Natural killer cell (primary cell): ENCODE measurements around the gene LRRC42. TPM values are rescaled to one million over a fixed set of nuclear protein-coding genes. Genes with fewer than 3 reads are reported as not detected.
A peak's percentile ranks its signal among the peaks of the same experiment; 100 is the strongest.

Experiments used
- ATAC-seq, 3 donors: fragments of 150-1000 bp in 2 of 3; fragments of 200-7000 bp in 1 of 3; cut with Tn5 transposase; 1 replicate in 1 of 3; 2 replicates in 2 of 3; pipeline ENCODE4 v1.10.0; 2021; ENCODE audit warnings: mild to moderate bottlenecking in 2 of 3, moderate library complexity in 2 of 3
- DNase-seq, 2 donors: peaks; one replicate each; pipeline versions ENCODE4 v3.0.0 to v3.0.0-alpha.2; 2013 to 2021; ENCODE audit warnings: mixed read lengths in 1 of 2
- H3K27ac ChIP-seq: one replicate; pipeline ENCODE4 v1.5.1; 2013; ENCODE audit warnings: mild to moderate bottlenecking, low read length
- H3K27me3 ChIP-seq: one replicate; pipeline ENCODE4 v1.6.1; 2013; ENCODE audit warnings: low read length; ENCODE audit not compliant: control insufficient read depth, insufficient read depth
- H3K36me3 ChIP-seq: one replicate; pipeline ENCODE4 v1.6.1; 2013; ENCODE audit warnings: low read length; ENCODE audit not compliant: control insufficient read depth, insufficient read depth
- H3K4me1 ChIP-seq: one replicate; pipeline ENCODE4 v1.6.1; 2013; ENCODE audit warnings: low read length; ENCODE audit not compliant: control insufficient read depth, insufficient read depth
- H3K4me3 ChIP-seq: one replicate; pipeline ENCODE4 v1.5.1; 2013; ENCODE audit warnings: low read length
- H3K9me3 ChIP-seq: one replicate; pipeline ENCODE4 v1.6.1; 2013; ENCODE audit warnings: low read length; ENCODE audit not compliant: control insufficient read depth, insufficient read depth
- H3K27ac Mint-ChIP-seq, 2 donors: one replicate each; pipeline ENCODE4 v1.8.0; 2022; ENCODE audit warnings: mild to moderate bottlenecking in 2 of 2, mixed read lengths in 2 of 2, moderate library complexity in 1 of 2
- H3K27me3 Mint-ChIP-seq, 2 donors: one replicate each; pipeline ENCODE4 v1.8.0; 2022; ENCODE audit warnings: low read depth in 2 of 2, mixed read lengths in 2 of 2
- H3K36me3 Mint-ChIP-seq: one replicate; pipeline ENCODE4 v1.8.0; 2022; ENCODE audit warnings: mixed read lengths
- H3K4me1 Mint-ChIP-seq, 2 donors: one replicate each; pipeline ENCODE4 v1.8.0; 2022; ENCODE audit warnings: mixed read lengths in 2 of 2
- H3K4me3 Mint-ChIP-seq: one replicate; pipeline ENCODE4 v1.8.0; 2022; ENCODE audit warnings: mild to moderate bottlenecking, moderate library complexity, mixed read lengths
- H3K9me3 Mint-ChIP-seq, 2 donors: one replicate each; pipeline ENCODE4 v1.8.0; 2022; ENCODE audit warnings: mixed read lengths in 2 of 2
- WGBS: methylation state at CpG from one replicate; pipeline ENCODE4 v1.1.7; 2013; ENCODE audit warnings: missing lambda C conversion rate; ENCODE audit not compliant: insufficient coverage; 5-methylcytosine and 5-hydroxymethylcytosine counted together
- intact Hi-C: fragments of 100-400 bp; cut with micrococcal nuclease; formaldehyde crosslinking; loops from one replicate; pipeline ENCODE4 v1.14.2; 2022
- total RNA-seq, 4 donors: library from RNA; stranded (reverse); fragments of 120-200 nt in 1 of 4; gene quantifications; one replicate each; pipeline versions ENCODE4 v1.2.3 to v1.2.4, GENCODE V29; 2013 to 2022
- TF ChIP-seq, protein P1 (sequence below): fragments of 200-600 bp; IDR thresholded peaks from one replicate; pipeline ENCODE4 v1.8.0; 2022; ENCODE audit warnings: antibody characterized with exemption

LRRC42 gene
- total RNA-seq, 3 donors from 2014 or later (not counting 1 experiment from before 2014, with no cell fraction given) = 8.9 to 11.1 (median 10.0) TPM

DNA sequence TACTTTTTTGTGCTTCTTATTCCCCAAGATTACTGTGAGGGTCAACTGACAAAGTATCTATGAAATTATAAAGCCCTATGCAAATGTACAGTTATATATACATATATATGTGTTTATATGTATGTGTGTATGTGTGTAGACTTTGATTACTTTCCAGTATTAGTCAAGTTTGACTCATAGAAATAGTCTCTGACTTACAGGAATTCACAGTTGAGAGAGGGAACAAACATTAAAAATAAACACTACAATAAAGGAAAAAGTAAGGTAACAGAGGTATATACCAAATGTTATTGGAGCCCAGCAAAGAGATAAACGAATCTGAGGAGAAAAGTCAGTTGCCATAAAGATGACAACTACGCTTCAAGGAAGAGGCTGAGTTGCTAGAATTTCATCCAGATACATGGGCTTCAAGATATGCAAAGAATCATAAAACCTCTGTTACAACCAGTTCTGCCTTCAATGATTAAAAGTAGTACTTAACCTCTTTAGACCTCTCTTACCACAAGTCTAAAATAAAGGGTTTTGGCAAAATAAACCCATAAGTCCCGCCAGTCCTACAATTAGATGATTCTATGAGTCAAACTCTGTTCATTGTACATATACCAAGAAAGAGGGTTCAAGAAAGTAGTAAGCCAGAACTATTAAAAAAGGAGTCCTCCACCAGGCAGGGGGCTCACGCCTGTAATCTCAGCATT is 7.9 kb upstream of the LRRC42 start:
- Mint-ChIP-seq H3K27me3 (no peaks in the 10 kb centered on the region), H3K4me3 (no peak overlapping the region), H3K27ac (peak overlapping the region in 1 of 2 donors; percentile 59), H3K4me1 (peaks cover 28 to 30% of the 10 kb centered on the region in 2 donors), H3K9me3 (peaks cover 0 to 1% of the 10 kb centered on the region in 2 donors), H3K36me3 (peaks cover 15% of the 10 kb centered on the region)
- Histone ChIP-seq H3K9me3 (peaks cover 8% of the 10 kb centered on the region), H3K36me3 (peaks cover 21% of the 10 kb centered on the region), H3K4me3 (no peak overlapping the region), H3K4me1 (no peaks in the 10 kb centered on the region), H3K27me3 (no peaks in the 10 kb centered on the region), H3K27ac (no peak overlapping the region)
- DNase-seq = no peak
- TF ChIP-seq, protein P1, sequence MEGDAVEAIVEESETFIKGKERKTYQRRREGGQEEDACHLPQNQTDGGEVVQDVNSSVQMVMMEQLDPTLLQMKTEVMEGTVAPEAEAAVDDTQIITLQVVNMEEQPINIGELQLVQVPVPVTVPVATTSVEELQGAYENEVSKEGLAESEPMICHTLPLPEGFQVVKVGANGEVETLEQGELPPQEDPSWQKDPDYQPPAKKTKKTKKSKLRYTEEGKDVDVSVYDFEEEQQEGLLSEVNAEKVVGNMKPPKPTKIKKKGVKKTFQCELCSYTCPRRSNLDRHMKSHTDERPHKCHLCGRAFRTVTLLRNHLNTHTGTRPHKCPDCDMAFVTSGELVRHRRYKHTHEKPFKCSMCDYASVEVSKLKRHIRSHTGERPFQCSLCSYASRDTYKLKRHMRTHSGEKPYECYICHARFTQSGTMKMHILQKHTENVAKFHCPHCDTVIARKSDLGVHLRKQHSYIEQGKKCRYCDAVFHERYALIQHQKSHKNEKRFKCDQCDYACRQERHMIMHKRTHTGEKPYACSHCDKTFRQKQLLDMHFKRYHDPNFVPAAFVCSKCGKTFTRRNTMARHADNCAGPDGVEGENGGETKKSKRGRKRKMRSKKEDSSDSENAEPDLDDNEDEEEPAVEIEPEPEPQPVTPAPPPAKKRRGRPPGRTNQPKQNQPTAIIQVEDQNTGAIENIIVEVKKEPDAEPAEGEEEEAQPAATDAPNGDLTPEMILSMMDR = no peak
- intact Hi-C loops = no loop called here
- ATAC-seq = no peak
- WGBS = 98% methylated on average over 4 of the region's 4 CpGs

DNA sequence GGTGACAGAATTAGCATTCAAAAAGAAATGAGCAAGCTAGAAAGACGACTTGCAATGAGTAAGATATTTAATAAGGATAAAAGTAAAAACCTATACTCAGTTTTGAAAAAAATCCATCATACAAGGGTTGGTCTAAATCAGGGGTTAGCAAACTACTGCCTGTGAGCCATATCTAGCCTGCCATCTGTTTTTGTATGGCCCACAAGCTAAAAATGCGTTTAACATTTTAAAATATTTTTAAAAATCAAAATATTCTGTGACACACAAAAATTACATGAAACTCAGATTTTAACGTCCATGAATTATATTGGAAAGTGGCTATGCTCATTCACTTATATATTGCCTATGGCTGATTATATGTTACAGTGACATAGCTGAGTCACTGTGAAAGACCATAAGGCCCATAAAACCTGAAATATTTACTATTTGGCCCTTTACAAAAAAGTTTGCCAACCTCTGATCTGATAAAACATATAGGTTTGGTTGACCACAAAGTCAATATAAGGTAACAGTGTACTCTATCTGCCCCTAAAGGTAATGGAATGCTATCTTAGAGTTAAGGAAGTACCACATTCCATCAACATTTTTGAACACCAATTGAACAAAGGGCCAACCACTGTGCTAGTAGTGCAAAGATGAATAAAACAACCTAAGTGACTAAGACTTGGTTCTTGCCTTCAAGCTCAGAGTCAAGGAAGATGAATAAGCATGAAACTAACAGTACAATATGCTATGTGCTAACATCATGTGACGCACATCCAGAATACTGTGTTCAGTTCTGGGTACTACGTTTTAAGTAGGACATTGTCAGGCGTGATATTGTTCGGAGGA is 3.8 kb upstream of the LRRC42 start:
- 100% methylated on average over 2 of the region's 7 CpGs for WGBS
- Histone ChIP-seq H3K4me3 (no peak overlapping the region), H3K4me1 (peaks cover 24% of the 10 kb centered on the region), H3K27ac (no peak overlapping the region), H3K36me3 (peaks cover 13% of the 10 kb centered on the region), H3K27me3 (no peaks in the 10 kb centered on the region), H3K9me3 (no peaks in the 10 kb centered on the region)
- no peak for ATAC-seq
- TF ChIP-seq, protein P1 = no peak
- H3K4me3 Mint-ChIP-seq = peak overlapping the region; percentile 53
- peak overlapping the region in 1 of 2 donors; percentile 89 for H3K27ac Mint-ChIP-seq
- peaks cover 52 to 60% of the 10 kb centered on the region in 2 donors for H3K4me1 Mint-ChIP-seq
- H3K9me3 Mint-ChIP-seq = no peaks in the 10 kb centered on the region
- DNase-seq = no peak
- intact Hi-C loops = no loop called here
- peaks cover 6% of the 10 kb centered on the region for H3K36me3 Mint-ChIP-seq
- H3K27me3 Mint-ChIP-seq = no peaks in the 10 kb centered on the region

DNA sequence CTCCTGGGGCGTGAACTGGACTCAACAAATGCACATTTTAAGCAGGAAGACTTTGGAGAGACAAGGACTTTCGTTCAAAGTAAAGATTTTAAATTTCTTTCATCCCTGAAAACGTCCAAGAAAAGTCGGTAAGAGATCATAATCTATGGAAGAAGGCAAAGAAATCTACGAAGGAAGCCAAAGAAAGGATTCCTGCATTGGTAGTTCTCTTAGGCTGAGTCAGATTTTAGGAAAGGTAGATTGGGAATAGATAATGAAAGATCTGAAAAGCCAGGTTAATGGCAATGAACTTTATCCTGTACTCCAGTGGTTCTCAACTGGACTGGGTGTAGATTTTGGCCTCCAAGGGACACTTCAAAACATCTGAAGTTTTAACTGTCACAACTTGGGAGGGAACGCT is 3.1 kb upstream of the LRRC42 start:
- intact Hi-C loops = no loop called here
- peaks cover 24% of the 10 kb centered on the region for H3K4me1 ChIP-seq
- H3K27me3 Mint-ChIP-seq = no peaks in the 10 kb centered on the region
- peak overlapping the region; percentile 53 for H3K4me3 Mint-ChIP-seq
- H3K9me3 ChIP-seq = no peaks in the 10 kb centered on the region
- TF ChIP-seq, protein P1 = no peak
- peaks cover 6% of the 10 kb centered on the region for H3K36me3 ChIP-seq
- H3K9me3 Mint-ChIP-seq = no peaks in the 10 kb centered on the region
- peaks cover 47 to 54% of the 10 kb centered on the region in 2 donors for H3K4me1 Mint-ChIP-seq
- H3K27me3 ChIP-seq = no peaks in the 10 kb centered on the region
- WGBS = 92% methylated on average over 6 of the region's 6 CpGs
- no peak overlapping the region for H3K4me3 ChIP-seq
- ATAC-seq (no peak), DNase-seq (no peak)
- no peaks in the 10 kb centered on the region for H3K36me3 Mint-ChIP-seq
- peak overlapping the region; percentile 89 to 97 for H3K27ac Mint-ChIP-seq
- no peak overlapping the region for H3K27ac ChIP-seq
